IgD-negative memory B cell (primary cell): Measurements from ENCODE around the gene LEF1. TPM values are rescaled to one million over a fixed set of nuclear protein-coding genes. Genes with fewer than 3 reads are reported as not detected.

Experiments
- H3K27ac Mint-ChIP-seq, 3 donors: one replicate each; pipeline ENCODE4 v1.8.0; 2020 to 2022; ENCODE audit warnings: mild to moderate bottlenecking in 3 of 3, mixed read lengths in 3 of 3, moderate library complexity in 1 of 3
- H3K27me3 Mint-ChIP-seq: one replicate; pipeline ENCODE4 v1.8.0; 2021; ENCODE audit warnings: mixed read lengths
- H3K36me3 Mint-ChIP-seq: one replicate; pipeline ENCODE4 v1.8.0; 2020; ENCODE audit warnings: mild to moderate bottlenecking, mixed read lengths
- H3K4me1 Mint-ChIP-seq, 3 donors: one replicate each; pipeline ENCODE4 v1.8.0; 2020 to 2022; ENCODE audit warnings: mixed read lengths in 3 of 3, mild to moderate bottlenecking in 1 of 3
- H3K4me3 Mint-ChIP-seq, 4 donors: one replicate each; pipeline ENCODE4 v1.8.0; 2020 to 2022; ENCODE audit warnings: mild to moderate bottlenecking in 4 of 4, mixed read lengths in 4 of 4, moderate library complexity in 3 of 4
- H3K9me3 Mint-ChIP-seq, 3 donors: one replicate each; pipeline ENCODE4 v1.8.0; 2020 to 2021; ENCODE audit warnings: mixed read lengths in 3 of 3, mild to moderate bottlenecking in 1 of 3
- polyA plus RNA-seq: library from polyadenylated mRNA; unstranded; fragments of 300-500 nt; fragmentation: Illumina TruSeq; gene quantifications from one replicate; pipeline ENCODE4 v1.2.3, GENCODE V29; 2021

LEF1 gene
- polyA plus RNA-seq, result 14.5 TPM

GRCh38 chr4:108168671-108169523, at the start of gene LEF1:
LEF1 (minus strand) TSS chr4:108168932; CDS start chr4:108167767, 1,165 bp downstream.
- H3K27ac Mint-ChIP-seq, result peak within 1 kb of the TSS in 2 of 3 donors; percentile 63 to 67
- H3K4me3 Mint-ChIP-seq, result peak within 1 kb of the TSS; percentile 82 to 94 (median 88)
- H3K4me1 Mint-ChIP-seq, result peaks cover 12 to 38% (median 30%) of the 10 kb centered on the region in 3 donors
- H3K27me3 Mint-ChIP-seq, result peaks cover 68% of the 10 kb centered on the region
- H3K9me3 Mint-ChIP-seq, result peaks cover 0 to 8% (median 0%) of the 10 kb centered on the region in 3 donors
- H3K36me3 Mint-ChIP-seq, result peaks cover 4% of the 10 kb centered on the region

- no peak overlapping the region for H3K4me3 Mint-ChIP-seq
- H3K27me3 Mint-ChIP-seq, result no peaks in the 10 kb centered on the region
- H3K4me1 Mint-ChIP-seq, result no peaks in the 10 kb centered on the region
- H3K9me3 Mint-ChIP-seq, result peaks cover 0 to 5% (median 3%) of the 10 kb centered on the region in 3 donors
- no peaks in the 10 kb centered on the region for H3K36me3 Mint-ChIP-seq
- peak overlapping the region in 1 of 3 donors; percentile 17 for H3K27ac Mint-ChIP-seq
Observed at GRCh38 chr4:108216510-108216909, 47.8 kb upstream of the LEF1 start.

GRCh38 chr4:108215055-108215454, 46.3 kb upstream of the LEF1 start:
- H3K27ac Mint-ChIP-seq, result no peak overlapping the region
- no peak overlapping the region for H3K4me3 Mint-ChIP-seq
- H3K27me3 Mint-ChIP-seq, result no peaks in the 10 kb centered on the region
- H3K4me1 Mint-ChIP-seq, result no peaks in the 10 kb centered on the region
- H3K36me3 Mint-ChIP-seq, result no peaks in the 10 kb centered on the region
- peaks cover 0 to 5% (median 3%) of the 10 kb centered on the region in 3 donors for H3K9me3 Mint-ChIP-seq

GRCh38 chr4:108213723-108214122, 45.0 kb upstream of the LEF1 start:
- Mint-ChIP-seq H3K36me3 (no peaks in the 10 kb centered on the region), H3K9me3 (peaks cover 0 to 5% (median 3%) of the 10 kb centered on the region in 3 donors), H3K4me3 (no peak overlapping the region), H3K4me1 (no peaks in the 10 kb centered on the region), H3K27me3 (no peaks in the 10 kb centered on the region), H3K27ac (peak overlapping the region in 1 of 3 donors; percentile 18)

- H3K4me1 Mint-ChIP-seq, result no peaks in the 10 kb centered on the region
- H3K4me3 Mint-ChIP-seq, result no peak overlapping the region
- H3K27me3 Mint-ChIP-seq, result no peaks in the 10 kb centered on the region
- no peak overlapping the region for H3K27ac Mint-ChIP-seq
- H3K9me3 Mint-ChIP-seq, result peaks cover 0 to 5% (median 3%) of the 10 kb centered on the region in 3 donors
- no peaks in the 10 kb centered on the region for H3K36me3 Mint-ChIP-seq
Observed at GRCh38 chr4:108213308-108213707, 44.6 kb upstream of the LEF1 start.

- H3K9me3 Mint-ChIP-seq, result peaks cover 0 to 2% (median 0%) of the 10 kb centered on the region in 3 donors
- no peaks in the 10 kb centered on the region for H3K36me3 Mint-ChIP-seq
- no peak overlapping the region for H3K27ac Mint-ChIP-seq
- H3K4me1 Mint-ChIP-seq, result no peaks in the 10 kb centered on the region
- no peaks in the 10 kb centered on the region for H3K27me3 Mint-ChIP-seq
- H3K4me3 Mint-ChIP-seq, result no peak overlapping the region
Observed at GRCh38 chr4:108210989-108211835, 42.5 kb upstream of the LEF1 start.

GRCh38 chr4:108209489-108209888, 40.8 kb upstream of the LEF1 start:
- Mint-ChIP-seq H3K4me3 (no peak overlapping the region), H3K36me3 (no peaks in the 10 kb centered on the region), H3K9me3 (peaks cover 0 to 2% (median 0%) of the 10 kb centered on the region in 3 donors), H3K27ac (no peak overlapping the region), H3K27me3 (no peaks in the 10 kb centered on the region), H3K4me1 (no peaks in the 10 kb centered on the region)

GRCh38 chr4:108205859-108206258, 37.1 kb upstream of the LEF1 start:
- Mint-ChIP-seq H3K4me3 (no peak overlapping the region), H3K27me3 (peaks cover 2% of the 10 kb centered on the region), H3K4me1 (no peaks in the 10 kb centered on the region), H3K9me3 (peaks cover 0 to 2% (median 0%) of the 10 kb centered on the region in 3 donors), H3K36me3 (no peaks in the 10 kb centered on the region), H3K27ac (no peak overlapping the region)

GRCh38 chr4:108204518-108204917, 35.8 kb upstream of the LEF1 start:
- Mint-ChIP-seq H3K4me1 (no peaks in the 10 kb centered on the region), H3K27me3 (peaks cover 2% of the 10 kb centered on the region), H3K36me3 (no peaks in the 10 kb centered on the region), H3K27ac (no peak overlapping the region), H3K9me3 (peaks cover 0 to 2% (median 0%) of the 10 kb centered on the region in 3 donors), H3K4me3 (no peak overlapping the region)

GRCh38 chr4:108203377-108203776, 34.6 kb upstream of the LEF1 start:
- no peaks in the 10 kb centered on the region for H3K36me3 Mint-ChIP-seq
- H3K4me1 Mint-ChIP-seq, result no peaks in the 10 kb centered on the region
- H3K27me3 Mint-ChIP-seq, result peaks cover 5% of the 10 kb centered on the region
- peaks cover 0 to 2% (median 0%) of the 10 kb centered on the region in 3 donors for H3K9me3 Mint-ChIP-seq
- no peak overlapping the region for H3K4me3 Mint-ChIP-seq
- no peak overlapping the region for H3K27ac Mint-ChIP-seq

GRCh38 chr4:108201774-108202173, 33.0 kb upstream of the LEF1 start:
- H3K36me3 Mint-ChIP-seq, result no peaks in the 10 kb centered on the region
- H3K9me3 Mint-ChIP-seq, result peaks cover 0 to 2% (median 0%) of the 10 kb centered on the region in 3 donors
- no peaks in the 10 kb centered on the region for H3K4me1 Mint-ChIP-seq
- H3K27ac Mint-ChIP-seq, result no peak overlapping the region
- H3K27me3 Mint-ChIP-seq, result peaks cover 7% of the 10 kb centered on the region
- H3K4me3 Mint-ChIP-seq, result no peak overlapping the region

- Mint-ChIP-seq H3K36me3 (no peaks in the 10 kb centered on the region), H3K27me3 (peaks cover 12% of the 10 kb centered on the region), H3K27ac (no peak overlapping the region), H3K9me3 (no peaks in the 10 kb centered on the region), H3K4me1 (no peaks in the 10 kb centered on the region), H3K4me3 (no peak overlapping the region)
Observed at GRCh38 chr4:108199881-108200280, 31.1 kb upstream of the LEF1 start.

GRCh38 chr4:108193886-108194672, 25.3 kb upstream of the LEF1 start:
- Mint-ChIP-seq H3K36me3 (peaks cover 1% of the 10 kb centered on the region), H3K4me1 (no peaks in the 10 kb centered on the region), H3K27me3 (peaks cover 10% of the 10 kb centered on the region), H3K9me3 (no peaks in the 10 kb centered on the region), H3K4me3 (no peak overlapping the region), H3K27ac (no peak overlapping the region)

GRCh38 chr4:108192935-108193334, 24.2 kb upstream of the LEF1 start:
- H3K27ac Mint-ChIP-seq, result no peak overlapping the region
- no peaks in the 10 kb centered on the region for H3K4me1 Mint-ChIP-seq
- peaks cover 1% of the 10 kb centered on the region for H3K36me3 Mint-ChIP-seq
- no peaks in the 10 kb centered on the region for H3K9me3 Mint-ChIP-seq
- peaks cover 8% of the 10 kb centered on the region for H3K27me3 Mint-ChIP-seq
- no peak overlapping the region for H3K4me3 Mint-ChIP-seq
